22Rv1 (cell line): ENCODE results near the gene CS.

Source experiments
- CTCF ChIP-seq: fragments of 450-650 bp; IDR thresholded peaks from 2 replicates; pipeline ENCODE4 v1.5.1; 2017; ENCODE audit warnings: mild to moderate bottlenecking
- ZFX ChIP-seq: fragments of 450-650 bp; IDR thresholded peaks from 2 replicates; pipeline ENCODE4 v1.6.1; 2017; ENCODE audit warnings: antibody characterized with exemption, borderline replicate concordance

DNA sequence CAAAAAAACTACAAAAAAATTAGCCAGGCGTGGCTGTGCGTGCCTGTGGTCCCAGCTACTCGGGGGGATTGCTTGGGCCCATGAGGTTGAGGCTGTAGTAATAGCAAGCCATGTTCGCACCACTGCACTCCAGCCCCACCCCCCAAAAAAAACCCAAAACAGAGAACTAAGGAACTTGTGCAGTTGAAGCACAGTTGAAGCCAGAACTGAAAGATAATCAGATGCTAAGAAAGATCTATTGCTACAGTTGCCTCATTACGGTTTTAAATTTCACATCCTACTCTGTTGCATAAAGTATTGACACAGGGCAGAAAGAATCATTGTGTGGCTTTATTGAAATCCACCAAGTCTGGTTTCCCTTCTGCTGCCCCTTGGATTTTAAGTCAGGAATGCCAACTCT lies 3.8 kb downstream of the CS start:
- TF ChIP-seq CTCF: no peak
- no peak for TF ChIP-seq ZFX
